Activated CD4-positive, alpha-beta T cell treated with anti-CD3 and anti-CD28 coated beads, Interleukin-10, Interleukin-2, amounts not matched to agents 100 ng/mL and 50 ng/mL, durations not matched to agents 16 hours and 8 hours (primary cell): ENCODE results near the gene WDR1.

Experiments
- DNase-seq: peaks from one replicate; pipeline ENCODE4 v3.0.0-alpha.2; 2020

The WDR1 gene

GRCh38 chr4:10113362-10114047 is 3.1 kb downstream of the WDR1 start:
- DNase-seq = no peak

- DNase-seq = no peak
Observed at GRCh38 chr4:10112658-10113284, 3.8 kb downstream of the WDR1 start.

GRCh38 chr4:10111067-10111801 is 5.4 kb downstream of the WDR1 start:
- DNase-seq = no peak

GRCh38 chr4:10109995-10110670 is 6.5 kb downstream of the WDR1 start:
- DNase-seq = no peak

GRCh38 chr4:10108818-10109783 is 7.5 kb downstream of the WDR1 start:
- DNase-seq = peak; percentile 53

GRCh38 chr4:10108391-10108790 is 8.2 kb downstream of the WDR1 start:
- no peak for DNase-seq

- DNase-seq = no peak
Observed at GRCh38 chr4:10107111-10108091, 9.2 kb downstream of the WDR1 start.

- peak; percentile 90 for DNase-seq
Observed at GRCh38 chr4:10106421-10107039, 10.1 kb downstream of the WDR1 start.

GRCh38 chr4:10105920-10106319 is 10.7 kb downstream of the WDR1 start:
- DNase-seq = no peak

- DNase-seq = no peak
Observed at GRCh38 chr4:10105421-10105820, 11.2 kb downstream of the WDR1 start.

GRCh38 chr4:10104991-10105276 is 11.7 kb downstream of the WDR1 start:
- no peak for DNase-seq

GRCh38 chr4:10104211-10104990 is 12.2 kb downstream of the WDR1 start:
- no peak for DNase-seq

GRCh38 chr4:10102474-10103332 is 13.9 kb downstream of the WDR1 start:
- no peak for DNase-seq

GRCh38 chr4:10101671-10102473 is 14.7 kb downstream of the WDR1 start:
- DNase-seq = no peak

- no peak for DNase-seq
Observed at GRCh38 chr4:10100734-10101216, 15.8 kb downstream of the WDR1 start.

- peak; percentile 61 for DNase-seq
Observed at GRCh38 chr4:10099499-10100325, 16.9 kb downstream of the WDR1 start.

GRCh38 chr4:10098780-10099160 is 17.8 kb downstream of the WDR1 start:
- DNase-seq = peak; percentile 70
